HG03175 (cell line): ENCODE results near the gene INHA.

ENCODE experiments used
- ATAC-seq: cut with Tn5 transposase; IDR thresholded peaks from one replicate; pipeline ENCODE4 v1.9.1; 2021; ENCODE audit warnings: mild to moderate bottlenecking, moderate library complexity; ENCODE audit not compliant: unreplicated experiment

INHA gene

GRCh38 chr2:219571311-219572236, 536 bp upstream of the INHA start, which contains the start of gene OBSL1:
TSS of gene OBSL1 (minus strand) at chr2:219571539. CDS start at chr2:219571232, 307 bp downstream.
- ATAC-seq = no peak

- ATAC-seq = no peak
Observed at GRCh38 chr2:219573166-219573565, 1.1 kb downstream of the INHA start.

GRCh38 chr2:219574484-219575311, 2.6 kb downstream of the INHA start:
- no peak for ATAC-seq

GRCh38 chr2:219575566-219576504, 3.7 kb downstream of the INHA start:
- ATAC-seq = no peak

- no peak for ATAC-seq
Observed at GRCh38 chr2:219576505-219577388, 4.6 kb downstream of the INHA start.

- no peak for ATAC-seq
Observed at GRCh38 chr2:219578811-219579613, 6.9 kb downstream of the INHA start.

GRCh38 chr2:219581346-219581745, 9.2 kb downstream of the INHA start:
- no peak for ATAC-seq

- ATAC-seq = no peak
Observed at GRCh38 chr2:219591091-219591490, 19.0 kb downstream of the INHA start.

- ATAC-seq = no peak
Observed at GRCh38 chr2:219592736-219593135, 20.6 kb downstream of the INHA start.

- no peak for ATAC-seq
Observed at GRCh38 chr2:219593154-219593553, 21.0 kb downstream of the INHA start.

GRCh38 chr2:219595256-219595655, 23.1 kb downstream of the INHA start:
- no peak for ATAC-seq

- no peak for ATAC-seq
Observed at GRCh38 chr2:219596954-219597551, 24.9 kb downstream of the INHA start.

GRCh38 chr2:219597552-219598307, 25.6 kb downstream of the INHA start, which contains the start of gene STK11IP:
TSS of gene STK11IP (plus strand) at chr2:219597857. CDS start at chr2:219598120, 263 bp downstream.
- peak; percentile 92 for ATAC-seq

GRCh38 chr2:219598308-219599078, 26.4 kb downstream of the INHA start:
- no peak for ATAC-seq

GRCh38 chr2:219603771-219604170, 31.7 kb downstream of the INHA start:
- ATAC-seq = no peak

- ATAC-seq = no peak
Observed at GRCh38 chr2:219605607-219605954, 33.5 kb downstream of the INHA start.

GRCh38 chr2:219607931-219608330, 35.8 kb downstream of the INHA start:
- ATAC-seq = no peak
